Heart left ventricle (tissue), 13 donors: ENCODE results near the gene SMTNL2.

Experiments used
- CTCF ChIP-seq, 12 donors: fragments of 200-600 bp; sonication (generic) in 4 of 12; IDR thresholded peaks; one replicate each; pipeline versions ENCODE4 v1.5.0 to v1.8.0; 2018 to 2022; ENCODE audit warnings: antibody characterized with exemption in 12 of 12, mild to moderate bottlenecking in 5 of 12
- POLR2A ChIP-seq, 2 donors: fragments of 450-650 bp; IDR thresholded peaks; one replicate each; pipeline ENCODE4 v1.6.1; 2017; ENCODE audit warnings: antibody characterized with exemption in 2 of 2, mild to moderate bottlenecking in 2 of 2, moderate library complexity in 2 of 2
- donor health status: ischemic (EF 13 %, LVEDD 7.1; RV severe dilation, severe dysfunction).
- donor health status: DM: no; HTN: yes; CAD: no.
- donor health status: DM: no; HTN: no; CAD: no.
- donor health status: ischemic (EF 25% LVEDD 6.9; RV normal size, moderate dysfunction).
- donor health status: ischemic (EF 25% LVEDD 5.7; RV mildly dilated, moderate dysfunction).
- donor health status: ischemic (EF 35%, LVEDD 5.7; RV mildly dilated, moderate dysfunction).
- donor health status: nonischemic (EF 11% LVEDD 7.7; RV severe dilation, severe dysfunction).
- donor health status: DM: yes; HTN: yes; CAD: no.
- donor health status: PGD.
- donor health status: ischemic (EF 29% LVEDD 5.4; RV normal size, mild dysfunction).
- donor health status: nonischemic (EF 23%, LVEDD 6.1; RV moderate dilation, normal function).

GRCh38 chr17:4541328-4542002 lies 42.9 kb upstream of the SMTNL2 start:
- TF ChIP-seq CTCF (IDR thresholded peaks at IDR 0.05) (peak in 5 of 12 donors; percentile 7 to 29 (median 22)), POLR2A (IDR thresholded peaks at IDR 0.05) (no peak)
